ENCODE measurements around the gene TENT5C.

GRCh38 chr1:117643601-117644000 lies 37.8 kb downstream of the TENT5C start:
- no peak for TF ChIP-seq MAX (IDR thresholded peaks at IDR 0.05)
- TF ChIP-seq CTCF (IDR thresholded peaks at IDR 0.05; ENCODE audit: control extremely low read depth in 1 of 3, insufficient read depth in 1 of 3, low read depth in 1 of 3, low read length in 3 of 3), result no peak
- no peak for TF ChIP-seq MAFK (IDR thresholded peaks at IDR 0.05; ENCODE audit: low read depth, low read length)
- no peak for TF ChIP-seq GTF2F1 (IDR thresholded peaks at IDR 0.05; ENCODE audit: borderline replicate concordance, low read depth, low read length)
- no peak for TF ChIP-seq ZNF274 (IDR thresholded peaks at IDR 0.05; ENCODE audit: borderline replicate concordance, extremely low read depth, low read length)
- TF ChIP-seq POLR2AphosphoS5 (IDR thresholded peaks at IDR 0.05; ENCODE audit: low read depth, low read length), result no peak
- no peak for TF ChIP-seq RFX5 (IDR thresholded peaks at IDR 0.05; ENCODE audit: borderline replicate concordance, low read depth, low read length)
